SU-DHL-6 (cell line): ENCODE measurements around the gene EXOC7.
"Not testable (repeated sequence)": the region's sequence is repeated elsewhere in the genome, so short reads cannot be mapped to it uniquely, and the experiment has no call there.

Experiments
- H2AFZ ChIP-seq: fragments of 200-600 bp; sonication (generic); 2 replicates; pipeline ENCODE4 v1.6.1; 2014; ENCODE audit warnings: low read depth, mild to moderate bottlenecking, moderate library complexity, mixed read lengths, antibody characterized with exemption, low read length; ENCODE audit not compliant: severe bottlenecking
- H3F3A ChIP-seq: fragments of 200-600 bp; shearing (Covaris generic); 2 replicates; pipeline ENCODE4 v1.6.0; 2016; ENCODE audit warnings: antibody characterized with exemption, mild to moderate bottlenecking; ENCODE audit not compliant: insufficient read depth
- H3K27ac ChIP-seq: fragments of 200-600 bp; sonication (generic); 2 replicates; pipeline ENCODE4 v1.5.1; 2016; ENCODE audit warnings: low read depth, mild to moderate bottlenecking, low read length, moderate library complexity, mixed read lengths
- H3K27me3 ChIP-seq: fragments of 200-600 bp; sonication (generic), shearing (Covaris generic); 2 replicates; pipeline ENCODE4 v1.6.0; 2014; ENCODE audit warnings: mild to moderate bottlenecking, low read length
- H3K36me3 ChIP-seq: fragments of 200-600 bp; sonication (generic); 2 replicates; pipeline ENCODE4 v1.6.1; 2014; ENCODE audit warnings: mild to moderate bottlenecking, low read length, mixed read lengths
- H3K4me2 ChIP-seq: fragments of 300-600, 200-600 bp; shearing (Covaris generic), sonication (generic); 2 replicates; pipeline ENCODE4 v1.6.0; 2014; ENCODE audit warnings: low read length, low read depth, mild to moderate bottlenecking; ENCODE audit not compliant: poor library complexity, severe bottlenecking
- H3K4me3 ChIP-seq: fragments of 200-600 bp; sonication (generic); 2 replicates; pipeline ENCODE4 v1.5.1; 2014; ENCODE audit warnings: antibody characterized with exemption, low read length, mild to moderate bottlenecking, mixed read lengths; ENCODE audit not compliant: insufficient read depth, poor library complexity, severe bottlenecking
- H3K79me2 ChIP-seq: fragments of 200-600 bp; sonication (generic); 2 replicates; pipeline ENCODE4 v1.6.1; 2014; ENCODE audit warnings: mild to moderate bottlenecking, low read length, moderate library complexity; ENCODE audit not compliant: insufficient read depth
- H3K9ac ChIP-seq: fragments of 200-600 bp; sonication (generic); 2 replicates; pipeline ENCODE4 v1.7.0; 2014; ENCODE audit warnings: mild to moderate bottlenecking, low read length
- H3K9me2 ChIP-seq: fragments of 200-600 bp; sonication (generic); replicated peaks from 2 replicates; pipeline ENCODE4 v1.6.1; 2014; ENCODE audit warnings: low read length; ENCODE audit not compliant: insufficient read depth
- H3K9me3 ChIP-seq: fragments of 200-600 bp; sonication (generic); 2 replicates; pipeline ENCODE4 v1.6.1; 2014; ENCODE audit warnings: low read length, mixed read lengths; ENCODE audit not compliant: insufficient read depth
- H4K20me1 ChIP-seq: fragments of 200-600 bp; sonication (generic); 2 replicates; pipeline ENCODE4 v1.6.1; 2014; ENCODE audit warnings: low read depth, mild to moderate bottlenecking, antibody characterized with exemption, low read length, moderate library complexity, mixed read lengths
- EZH2phosphoT487 ChIP-seq: fragments of 200-600 bp; sonication (generic), shearing (Covaris generic); conservative IDR thresholded peaks from 2 replicates; pipeline ENCODE4 v1.6.1; 2018; ENCODE audit warnings: mild to moderate bottlenecking, antibody characterized with exemption, low read length, moderate library complexity, mixed read lengths
- TF ChIP-seq, protein P1 (sequence below): fragments of 200-600 bp; sonication (generic); IDR thresholded peaks from one replicate; pipeline ENCODE4 v1.5.1; 2017; ENCODE audit warnings: antibody characterized with exemption, mild to moderate bottlenecking, low read length, moderate library complexity; ENCODE audit not compliant: insufficient read depth, poor library complexity, severe bottlenecking

Gene EXOC7

DNA sequence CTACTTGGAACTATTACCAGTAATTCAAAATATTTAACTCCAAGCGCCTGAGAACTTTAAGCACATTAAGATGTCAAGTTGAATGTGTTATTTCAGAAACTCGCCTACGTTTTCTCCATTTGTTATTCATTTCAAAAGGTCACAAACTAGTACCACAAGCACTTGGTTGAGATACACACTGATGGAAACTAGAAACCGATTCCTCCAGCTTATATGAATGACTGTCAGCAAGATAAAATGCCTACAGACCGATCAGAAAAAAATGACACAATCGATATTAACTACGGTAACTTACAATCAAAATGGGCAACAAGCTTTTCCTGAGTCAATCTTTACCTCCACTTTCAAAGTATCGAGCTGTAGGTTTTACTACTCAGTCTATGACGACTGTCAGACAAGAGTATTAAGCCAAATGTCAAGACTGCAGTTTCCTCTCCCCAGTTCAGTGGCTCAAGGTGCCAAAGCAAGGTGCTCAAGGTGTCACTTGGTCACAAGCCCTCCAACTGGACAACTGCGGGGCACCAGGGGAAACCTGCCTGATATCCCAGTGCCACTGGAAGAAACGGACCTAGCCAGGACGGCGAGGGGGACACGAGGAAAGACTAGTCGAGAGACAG, 31.9 kb downstream of the EXOC7 start:
- Histone ChIP-seq H2AFZ (peak overlapping the region; percentile 91), H3K79me2 (peaks cover 31% of the 10 kb centered on the region)

DNA sequence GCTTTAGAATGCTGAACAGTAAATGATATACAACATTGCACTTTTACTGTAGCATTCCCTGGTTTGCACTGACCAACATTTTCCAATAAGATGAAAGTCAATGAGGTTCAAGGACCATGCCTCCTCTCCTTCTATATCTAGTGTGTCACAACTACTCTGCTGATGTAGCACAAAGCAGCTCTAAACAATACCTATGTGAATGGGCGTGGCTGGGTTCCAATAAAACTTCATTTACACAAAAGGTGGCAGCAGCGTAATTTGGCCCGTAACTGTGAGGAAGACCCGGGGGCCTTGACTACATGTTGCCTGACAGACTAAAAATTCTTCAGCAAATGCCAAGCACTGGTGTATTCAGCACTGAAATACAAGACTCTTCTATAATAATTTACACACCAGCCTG, 37.8 kb downstream of the EXOC7 start:
- Histone ChIP-seq H3K9me3 (no peaks in the 10 kb centered on the region), H3F3A (no peaks in the 10 kb centered on the region), H3K4me2 (no peak overlapping the region), H3K9ac (no peak overlapping the region), H3K9me2 (no peaks in the 10 kb centered on the region), H3K27ac (no peak overlapping the region), H3K79me2 (peaks cover 9% of the 10 kb centered on the region), H3K27me3 (no peaks in the 10 kb centered on the region), H4K20me1 (no peaks in the 10 kb centered on the region), H3K36me3 (peaks cover 6% of the 10 kb centered on the region), H2AFZ (no peak overlapping the region), H3K4me3 (no peak overlapping the region)
- TF ChIP-seq, protein P1, sequence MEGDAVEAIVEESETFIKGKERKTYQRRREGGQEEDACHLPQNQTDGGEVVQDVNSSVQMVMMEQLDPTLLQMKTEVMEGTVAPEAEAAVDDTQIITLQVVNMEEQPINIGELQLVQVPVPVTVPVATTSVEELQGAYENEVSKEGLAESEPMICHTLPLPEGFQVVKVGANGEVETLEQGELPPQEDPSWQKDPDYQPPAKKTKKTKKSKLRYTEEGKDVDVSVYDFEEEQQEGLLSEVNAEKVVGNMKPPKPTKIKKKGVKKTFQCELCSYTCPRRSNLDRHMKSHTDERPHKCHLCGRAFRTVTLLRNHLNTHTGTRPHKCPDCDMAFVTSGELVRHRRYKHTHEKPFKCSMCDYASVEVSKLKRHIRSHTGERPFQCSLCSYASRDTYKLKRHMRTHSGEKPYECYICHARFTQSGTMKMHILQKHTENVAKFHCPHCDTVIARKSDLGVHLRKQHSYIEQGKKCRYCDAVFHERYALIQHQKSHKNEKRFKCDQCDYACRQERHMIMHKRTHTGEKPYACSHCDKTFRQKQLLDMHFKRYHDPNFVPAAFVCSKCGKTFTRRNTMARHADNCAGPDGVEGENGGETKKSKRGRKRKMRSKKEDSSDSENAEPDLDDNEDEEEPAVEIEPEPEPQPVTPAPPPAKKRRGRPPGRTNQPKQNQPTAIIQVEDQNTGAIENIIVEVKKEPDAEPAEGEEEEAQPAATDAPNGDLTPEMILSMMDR = no peak
- no peak for TF ChIP-seq EZH2phosphoT487

More for the DNA sequence above, 31.9 kb downstream of the EXOC7 start:
- Histone ChIP-seq H3K27ac (peak overlapping the region; percentile 68), H3K27me3 (no peaks in the 10 kb centered on the region), H3F3A (peaks cover 12% of the 10 kb centered on the region), H3K36me3 (no peaks in the 10 kb centered on the region), H3K9me3 (no peaks in the 10 kb centered on the region), H4K20me1 (no peaks in the 10 kb centered on the region), H3K4me3 (peak overlapping the region; percentile 90), H3K9me2 (no peaks in the 10 kb centered on the region), H3K4me2 (peak overlapping the region; percentile 97), H3K9ac (peak overlapping the region; percentile 93)
- TF ChIP-seq, protein P1 = no peak
- TF ChIP-seq EZH2phosphoT487 = no peak

DNA sequence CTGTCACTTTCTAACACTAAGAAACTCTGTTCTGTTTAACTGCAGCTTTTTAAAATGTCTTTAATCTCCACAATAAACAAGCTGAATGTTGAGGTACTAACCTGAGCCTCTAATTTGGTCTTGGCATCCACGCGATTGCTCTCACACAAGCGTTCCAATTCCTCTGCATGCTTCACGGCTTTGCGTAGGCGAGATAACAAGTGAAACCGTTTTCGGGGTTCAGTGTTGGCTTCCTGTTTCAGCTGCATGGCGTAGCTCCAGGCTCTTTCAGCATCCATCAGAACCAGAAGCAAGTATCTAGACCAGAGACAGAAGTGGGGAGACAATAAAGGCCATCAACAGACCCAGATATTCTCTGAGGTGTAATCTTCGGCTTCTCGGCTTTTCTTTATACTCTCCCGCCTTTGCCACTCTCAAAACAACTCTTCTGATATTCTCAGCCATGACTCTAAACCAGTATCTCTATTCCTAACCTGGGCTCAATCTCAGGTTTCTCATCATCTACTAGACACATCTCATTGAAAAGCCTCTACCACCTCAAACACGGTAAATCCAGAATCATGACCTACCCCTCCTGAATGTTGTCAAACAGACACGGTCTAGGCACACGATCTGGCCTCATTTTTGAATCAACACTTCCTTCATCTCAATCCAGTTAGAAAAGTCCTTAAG, 39.6 kb downstream of the EXOC7 start:
- no peak overlapping the region for H3K9ac ChIP-seq
- no peaks in the 10 kb centered on the region for H3K9me2 ChIP-seq

DNA sequence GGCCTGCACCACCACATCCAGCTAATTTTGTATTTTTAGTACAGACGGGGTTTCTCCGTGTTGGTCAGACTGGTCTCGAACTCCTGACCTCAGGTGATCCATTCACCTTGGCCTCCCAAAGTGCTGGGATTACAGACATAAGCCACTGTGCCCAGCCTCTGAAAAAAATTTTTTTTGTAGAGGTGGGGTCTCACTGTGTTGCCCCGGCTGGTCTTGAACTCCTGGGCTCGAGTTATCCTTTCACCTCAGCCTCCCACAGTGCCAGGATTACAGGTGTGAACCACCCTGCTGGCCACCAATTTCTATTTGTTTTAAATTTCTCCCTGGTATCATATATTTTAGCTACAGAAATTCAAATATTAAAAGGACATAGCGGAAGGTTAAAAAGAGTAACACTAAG, 45.3 kb downstream of the EXOC7 start:
- not testable (repeated sequence) for H3K27me3 ChIP-seq, H3K4me3 ChIP-seq, H3F3A ChIP-seq, H3K4me2 ChIP-seq, H3K9me3 ChIP-seq, H3K79me2 ChIP-seq, H3K27ac ChIP-seq, H3K9me2 ChIP-seq, H4K20me1 ChIP-seq, H2AFZ ChIP-seq, H3K9ac ChIP-seq
- H3K36me3 ChIP-seq = peaks cover 14% of the 10 kb centered on the region

More for the DNA sequence above, 39.6 kb downstream of the EXOC7 start:
- Histone ChIP-seq H3K4me3 (no peak overlapping the region), H3K9me3 (no peaks in the 10 kb centered on the region), H3K36me3 (peaks cover 6% of the 10 kb centered on the region), H3K27ac (peak overlapping the region; percentile 35; the same call in 1 of the 2 replicates), H4K20me1 (no peaks in the 10 kb centered on the region), H3K27me3 (no peaks in the 10 kb centered on the region), H3K79me2 (no peaks in the 10 kb centered on the region), H3F3A (no peaks in the 10 kb centered on the region), H3K4me2 (peak overlapping the region; percentile 20), H2AFZ (no peak overlapping the region)
- no peak for TF ChIP-seq EZH2phosphoT487
- TF ChIP-seq, protein P1 = no peak
